Vagina (tissue), 2 donors: Measurements from ENCODE around the gene BOLA1. TPM values are rescaled to one million over a fixed set of nuclear protein-coding genes. Genes with fewer than 3 reads are reported as not detected.

Experiments used
- DNase-seq, 2 donors: peaks; one replicate each; pipeline ENCODE4 v3.0.0-alpha.2; 2017; ENCODE audit errors: extremely low spot score in 2 of 2
- H3K27ac ChIP-seq: fragments of 200-600 bp; sonication (generic); one replicate; pipeline ENCODE4 v1.5.1; 2019
- H3K27me3 ChIP-seq: fragments of 200-600 bp; sonication (generic); one replicate; pipeline ENCODE4 v1.5.1; 2019
- H3K36me3 ChIP-seq, 2 donors: fragments of 200-600 bp; sonication (generic); one replicate each; pipeline ENCODE4 v1.5.1; 2017 to 2019
- H3K4me1 ChIP-seq: fragments of 200-600 bp; sonication (generic); one replicate; pipeline ENCODE4 v1.5.1; 2019
- H3K4me3 ChIP-seq, 2 donors: fragments of 200-600 bp; sonication (generic); 1 replicate in 1 of 2; 2 replicates in 1 of 2; pipeline ENCODE4 v1.5.1; 2016 to 2019
- H3K9me3 ChIP-seq: fragments of 200-600 bp; sonication (generic); one replicate; pipeline ENCODE4 v1.5.1; 2019
- CTCF ChIP-seq, 3 experiments: fragments of 450-650 bp in 2 of 3; fragments of 200-600 bp in 1 of 3; sonication (generic) in 1 of 3; IDR thresholded peaks; one replicate each; pipeline ENCODE4 v1.5.1; 2017 to 2019; ENCODE audit warnings: antibody characterized with exemption in 3 of 3, mild to moderate bottlenecking in 2 of 3, moderate library complexity in 2 of 3
- POLR2A ChIP-seq, 2 donors: fragments of 450-650 bp; IDR thresholded peaks; one replicate each; pipeline ENCODE4 v1.6.1; 2017; ENCODE audit warnings: antibody characterized with exemption in 2 of 2, mild to moderate bottlenecking in 2 of 2, moderate library complexity in 2 of 2
- POLR2AphosphoS5 ChIP-seq, 2 donors: sonication (generic); formaldehyde crosslinking; IDR thresholded peaks; one replicate each; pipeline ENCODE4 v1.9.0; 2017; ENCODE audit warnings: antibody characterized with exemption in 2 of 2, mild to moderate bottlenecking in 2 of 2, low read depth in 1 of 2; ENCODE audit not compliant: insufficient read depth in 1 of 2
- intact Hi-C: fragments of 100-400 bp; cut with DNase I; formaldehyde crosslinking; loops from one replicate; pipeline ENCODE4 v1.15.1; 2023
- total RNA-seq: library from RNA; depleted of rRNA; stranded (reverse); fragments of >200 nt; gene quantifications from one replicate; pipeline ENCODE4 v1.2.3, GENCODE V29; 2016

The BOLA1 gene
- total RNA-seq, 1 donor from 2014 or later, result 43.0 TPM

- intact Hi-C loops, result no loop called here
- Histone ChIP-seq H3K4me1 (peaks cover 35% of the 10 kb centered on the region), H3K4me3 (peak overlapping the region; percentile 81 to 91), H3K36me3 (peaks cover 3 to 47% of the 10 kb centered on the region in 2 donors), H3K27me3 (no peaks in the 10 kb centered on the region), H3K27ac (no peak overlapping the region), H3K9me3 (no peaks in the 10 kb centered on the region)
- no peak for DNase-seq
- TF ChIP-seq POLR2A (IDR thresholded peaks at IDR 0.05) (no peak), CTCF (IDR thresholded peaks at IDR 0.05) (no peak), POLR2AphosphoS5 (IDR thresholded peaks at IDR 0.05; ENCODE audit: insufficient read depth in 1 of 2, low read depth in 1 of 2) (no peak)
Measured at GRCh38 chr1:149926296-149926695, 26.9 kb downstream of the BOLA1 start.

- Histone ChIP-seq H3K27ac (peak overlapping the region; percentile 98), H3K36me3 (peaks cover 3 to 55% of the 10 kb centered on the region in 2 donors), H3K4me3 (peak overlapping the region; percentile 81 to 91), H3K4me1 (peaks cover 35% of the 10 kb centered on the region), H3K9me3 (no peaks in the 10 kb centered on the region), H3K27me3 (no peaks in the 10 kb centered on the region)
- no peak for TF ChIP-seq POLR2A (IDR thresholded peaks at IDR 0.05)
- TF ChIP-seq CTCF (IDR thresholded peaks at IDR 0.05), result no peak
- no peak for TF ChIP-seq POLR2AphosphoS5 (IDR thresholded peaks at IDR 0.05; ENCODE audit: insufficient read depth in 1 of 2, low read depth in 1 of 2)
- intact Hi-C loops, result no loop called here
- no peak for DNase-seq
Measured at GRCh38 chr1:149927056-149927562, 27.7 kb downstream of the BOLA1 start.

- no peaks in the 10 kb centered on the region for H3K9me3 ChIP-seq
- intact Hi-C loops, result no loop called here
- peak within 1 kb of the TSS; percentile 81 to 91 for H3K4me3 ChIP-seq
- H3K27me3 ChIP-seq, result no peaks in the 10 kb centered on the region
- H3K36me3 ChIP-seq, result peaks cover 3 to 49% of the 10 kb centered on the region in 2 donors
- TF ChIP-seq POLR2A (IDR thresholded peaks at IDR 0.05) (peak; percentile 59 to 96), POLR2AphosphoS5 (IDR thresholded peaks at IDR 0.05; ENCODE audit: insufficient read depth in 1 of 2, low read depth in 1 of 2) (peak; percentile 97 to 100), CTCF (IDR thresholded peaks at IDR 0.05) (no peak)
- H3K4me1 ChIP-seq, result peaks cover 35% of the 10 kb centered on the region
- DNase-seq, result no peak
- H3K27ac ChIP-seq, result peak within 1 kb of the TSS; percentile 98
Measured at GRCh38 chr1:149927563-149928400, 28.4 kb downstream of the BOLA1 start, which contains the start of gene SF3B4. SF3B4 (minus strand) TSS chr1:149927803; CDS start chr1:149927759, 44 bp downstream.

- Histone ChIP-seq H3K27me3 (no peaks in the 10 kb centered on the region), H3K9me3 (no peaks in the 10 kb centered on the region), H3K27ac (peak overlapping the region; percentile 98), H3K4me1 (peaks cover 35% of the 10 kb centered on the region), H3K36me3 (peaks cover 3 to 43% of the 10 kb centered on the region in 2 donors), H3K4me3 (peak overlapping the region; percentile 81 to 91)
- DNase-seq, result no peak
- TF ChIP-seq POLR2A (IDR thresholded peaks at IDR 0.05) (no peak), CTCF (IDR thresholded peaks at IDR 0.05) (no peak), POLR2AphosphoS5 (IDR thresholded peaks at IDR 0.05; ENCODE audit: insufficient read depth in 1 of 2, low read depth in 1 of 2) (no peak)
- intact Hi-C loops, result no loop called here
Measured at GRCh38 chr1:149928401-149928724, 29.0 kb downstream of the BOLA1 start.

GRCh38 chr1:149929856-149930255 is 30.5 kb downstream of the BOLA1 start:
- Histone ChIP-seq H3K36me3 (peaks cover 0 to 29% of the 10 kb centered on the region in 2 donors), H3K27me3 (no peaks in the 10 kb centered on the region), H3K27ac (no peak overlapping the region), H3K4me1 (peaks cover 38% of the 10 kb centered on the region), H3K9me3 (no peaks in the 10 kb centered on the region), H3K4me3 (no peak overlapping the region)
- intact Hi-C loops, result no loop called here
- TF ChIP-seq POLR2AphosphoS5 (IDR thresholded peaks at IDR 0.05; ENCODE audit: insufficient read depth in 1 of 2, low read depth in 1 of 2) (no peak), CTCF (IDR thresholded peaks at IDR 0.05) (no peak), POLR2A (IDR thresholded peaks at IDR 0.05) (no peak)
- DNase-seq, result no peak
